ENCODE results near the gene RNASE13. TPM values are rescaled to one million over a fixed set of nuclear protein-coding genes. Genes with fewer than 3 reads are reported as not detected.

The RNASE13 gene
- total RNA-seq, 2 donors from 2014 or later = not detected

- H3K9me3 Mint-ChIP-seq = no peaks in the 10 kb centered on the region
- peaks cover 17% of the 10 kb centered on the region for H3K27me3 Mint-ChIP-seq (ENCODE audit: insufficient read depth)
- H3K4me3 ChIP-seq (ENCODE audit: low read length) = no peak overlapping the region
- H3K27ac ChIP-seq (ENCODE audit: low read depth, low read length) = no peak overlapping the region
- no peak for DNase-seq
- H3K9me3 ChIP-seq (ENCODE audit: control insufficient read depth, low read length) = no peaks in the 10 kb centered on the region
- H3K36me3 Mint-ChIP-seq (ENCODE audit: low read depth) = peaks cover 42% of the 10 kb centered on the region
- H3K9ac ChIP-seq (ENCODE audit: extremely low read depth, low read length, poor library complexity, severe bottlenecking) = no peak overlapping the region
- H3K4me1 Mint-ChIP-seq = peaks cover 15% of the 10 kb centered on the region
- H3K4me1 ChIP-seq (ENCODE audit: control insufficient read depth, insufficient read depth, low read length) = no peaks in the 10 kb centered on the region
- peaks cover 6% of the 10 kb centered on the region for H3K36me3 ChIP-seq (ENCODE audit: control insufficient read depth, insufficient read depth, low read length)
- 86 to 90% methylated on average over 6 to 7 of the region's 7 CpGs for WGBS, 2 experiments (ENCODE audit: insufficient coverage in 1 of 2, insufficient read length in 1 of 2)
- H3K27ac Mint-ChIP-seq = no peak overlapping the region
- H3K4me3 Mint-ChIP-seq = no peak overlapping the region
- TF ChIP-seq CTCF (conservative IDR thresholded peaks at IDR 0.05) = no peak
- H3K27me3 ChIP-seq (ENCODE audit: control insufficient read depth, insufficient read depth, low read length, poor library complexity, severe bottlenecking) = no peaks in the 10 kb centered on the region
Observed at GRCh38 chr14:21018286-21018685, 16.3 kb downstream of the RNASE13 start.

- Mint-ChIP-seq H3K27me3 (ENCODE audit: insufficient read depth) (peaks cover 17% of the 10 kb centered on the region), H3K4me3 (no peak overlapping the region), H3K36me3 (ENCODE audit: low read depth) (peaks cover 42% of the 10 kb centered on the region), H3K4me1 (peaks cover 9% of the 10 kb centered on the region), H3K9me3 (no peaks in the 10 kb centered on the region), H3K27ac (no peak overlapping the region)
- TF ChIP-seq CTCF (conservative IDR thresholded peaks at IDR 0.05) = no peak
- no peak for DNase-seq
- Histone ChIP-seq H3K27me3 (ENCODE audit: control insufficient read depth, insufficient read depth, low read length, poor library complexity, severe bottlenecking) (peaks cover 5% of the 10 kb centered on the region), H3K9me3 (ENCODE audit: control insufficient read depth, low read length) (no peaks in the 10 kb centered on the region), H3K36me3 (ENCODE audit: control insufficient read depth, insufficient read depth, low read length) (peaks cover 6% of the 10 kb centered on the region), H3K27ac (ENCODE audit: low read depth, low read length) (no peak overlapping the region), H3K9ac (ENCODE audit: extremely low read depth, low read length, poor library complexity, severe bottlenecking) (no peak overlapping the region), H3K4me3 (ENCODE audit: low read length) (no peak overlapping the region), H3K4me1 (ENCODE audit: control insufficient read depth, insufficient read depth, low read length) (no peaks in the 10 kb centered on the region)
- WGBS, 2 experiments (ENCODE audit: insufficient coverage in 1 of 2, insufficient read length in 1 of 2) = 93 to 95% methylated on average over 15 to 27 of the region's 28 CpGs
Observed at GRCh38 chr14:21017528-21018245, 16.9 kb downstream of the RNASE13 start.

- no peak overlapping the region for H3K27ac Mint-ChIP-seq
- peaks cover 3% of the 10 kb centered on the region for H3K4me1 Mint-ChIP-seq
- Histone ChIP-seq H3K27ac (ENCODE audit: low read depth, low read length) (no peak overlapping the region), H3K27me3 (ENCODE audit: control insufficient read depth, insufficient read depth, low read length, poor library complexity, severe bottlenecking) (peaks cover 9% of the 10 kb centered on the region), H3K9ac (ENCODE audit: extremely low read depth, low read length, poor library complexity, severe bottlenecking) (no peak overlapping the region), H3K4me3 (ENCODE audit: low read length) (no peak overlapping the region), H3K9me3 (ENCODE audit: control insufficient read depth, low read length) (no peaks in the 10 kb centered on the region), H3K4me1 (ENCODE audit: control insufficient read depth, insufficient read depth, low read length) (no peaks in the 10 kb centered on the region), H3K36me3 (ENCODE audit: control insufficient read depth, insufficient read depth, low read length) (peaks cover 6% of the 10 kb centered on the region)
- no peaks in the 10 kb centered on the region for H3K9me3 Mint-ChIP-seq
- no peak overlapping the region for H3K4me3 Mint-ChIP-seq
- H3K27me3 Mint-ChIP-seq (ENCODE audit: insufficient read depth) = peaks cover 15% of the 10 kb centered on the region
- H3K36me3 Mint-ChIP-seq (ENCODE audit: low read depth) = peaks cover 34% of the 10 kb centered on the region
- no peak for DNase-seq
- no peak for TF ChIP-seq CTCF (conservative IDR thresholded peaks at IDR 0.05)
- 76 to 83% methylated on average over 3 to 9 of the region's 9 CpGs for WGBS, 2 experiments (ENCODE audit: insufficient coverage in 1 of 2, insufficient read length in 1 of 2)
Observed at GRCh38 chr14:21016413-21017190, 18.0 kb downstream of the RNASE13 start.
